HepG2 (cell line): ENCODE results near the gene MRPL18. TPM values are rescaled to one million over a fixed set of nuclear protein-coding genes. Genes with fewer than 3 reads are reported as not detected.

Experiments used
- CEBPG ChIP-seq: IDR thresholded peaks from 2 replicates; pipeline ENCODE4 v1.6.1; 2016
- ELF4 ChIP-seq: sonication (generic); formaldehyde crosslinking; IDR thresholded peaks from 2 replicates; pipeline ENCODE4 v1.5.0; 2020; ENCODE audit warnings: missing genetic modification reagents, mild to moderate bottlenecking, moderate library complexity, borderline replicate concordance
- HMGA1 ChIP-seq: sonication (generic); formaldehyde crosslinking; conservative IDR thresholded peaks from 2 replicates; pipeline ENCODE4 v1.4.0; 2020; ENCODE audit warnings: missing genetic modification reagents
- MED13 ChIP-seq: sonication (generic); formaldehyde crosslinking; IDR thresholded peaks from 2 replicates; pipeline ENCODE4 v1.5.0; 2020; ENCODE audit warnings: missing genetic modification reagents
- MTF2 ChIP-seq: sonication (generic); formaldehyde crosslinking; IDR thresholded peaks from 2 replicates; pipeline ENCODE4 v1.5.0; 2020; ENCODE audit warnings: missing genetic modification reagents, borderline replicate concordance
- PHF5A ChIP-seq: IDR thresholded peaks from one replicate; pipeline ENCODE4 v1.6.1; 2018; ENCODE audit warnings: low read depth, missing genetic modification reagents; ENCODE audit not compliant: unreplicated experiment
- PLRG1 ChIP-seq: fragments of 450-650 bp; conservative IDR thresholded peaks from 2 replicates; pipeline ENCODE4 v1.6.1; 2016
- PRPF4 ChIP-seq: fragments of 200-400 bp; formaldehyde crosslinking; IDR thresholded peaks from 2 replicates; pipeline ENCODE4 v1.6.1; 2016; ENCODE audit warnings: low read length, low read depth; ENCODE audit not compliant: poor library complexity, severe bottlenecking
- SIX4 ChIP-seq: sonication (generic); formaldehyde crosslinking; IDR thresholded peaks from 2 replicates; pipeline ENCODE4 v1.4.0; 2020; ENCODE audit warnings: missing genetic modification reagents
- TEAD2 ChIP-seq: sonication (generic); formaldehyde crosslinking; IDR thresholded peaks from 2 replicates; pipeline ENCODE4 v1.9.0; 2021; ENCODE audit warnings: missing genetic modification reagents
- ZNF432 ChIP-seq: sonication (generic); formaldehyde crosslinking; IDR thresholded peaks from 2 replicates; pipeline ENCODE4 v1.5.0; 2020; ENCODE audit warnings: missing genetic modification reagents, mild to moderate bottlenecking, borderline replicate concordance
- ZNF883 ChIP-seq: sonication (generic); formaldehyde crosslinking; IDR thresholded peaks from 2 replicates; pipeline ENCODE4 v1.5.1; 2020; ENCODE audit warnings: mild to moderate bottlenecking, missing genetic modification reagents; ENCODE audit errors: not compliant biosample characterization
- polyA plus RNA-seq, 8 experiments: library from polyadenylated mRNA; depleted of rRNA in 3 of 8; stranded (reverse) in 7 of 8; unstranded in 1 of 8; fragments of >200 nt; fragmentation: Illumina TruSeq in 4 of 8; extraction: Trizol in 4 of 8; gene quantifications; 2 replicates each; pipeline versions ENCODE4 v1.2.1 to v1.2.3, GENCODE V29; 2011 to 2016; ENCODE audit warnings: low read depth in 4 of 8, missing spikeins in 1 of 8, mixed read lengths in 1 of 8; ENCODE audit not compliant: insufficient read depth in 1 of 8
- total RNA-seq, 5 experiments: library from RNA; depleted of rRNA; stranded (reverse); fragments of >200 nt; fragmentation: Illumina TruSeq; extraction: Trizol; gene quantifications; 2 replicates each; pipeline ENCODE4 v1.2.3, GENCODE V29; 2016; ENCODE audit warnings: low read depth in 1 of 5
- TF ChIP-seq, protein P1 (sequence below): sonication (generic); formaldehyde crosslinking; IDR thresholded peaks from 2 replicates; pipeline ENCODE4 v1.9.0; 2021; ENCODE audit warnings: mild to moderate bottlenecking, missing genetic modification reagents
- TF ChIP-seq, protein P2 (sequence below), 2 experiments: fragments of 450-650 bp in 1 of 2; sonication (generic) in 1 of 2; formaldehyde crosslinking; IDR thresholded peaks; 2 replicates each; pipeline versions ENCODE4 v1.5.0 to v1.8.0; 2020 to 2022; ENCODE audit warnings: mild to moderate bottlenecking in 1 of 2, missing genetic modification reagents in 1 of 2
- TF ChIP-seq, protein P3 (sequence below): sonication (generic); formaldehyde crosslinking; IDR thresholded peaks from 2 replicates; pipeline ENCODE4 v1.9.0; 2022; ENCODE audit warnings: missing genetic modification reagents, mild to moderate bottlenecking, borderline replicate concordance
- TF ChIP-seq, protein P4 (sequence below): sonication (generic); formaldehyde crosslinking; conservative IDR thresholded peaks from 2 replicates; pipeline ENCODE4 v1.4.0; 2020; ENCODE audit warnings: mild to moderate bottlenecking, missing genetic modification reagents, moderate library complexity

MRPL18 gene
- total and polyA plus RNA-seq, 2 of the 13 experiments (the other 11 are each of a cell fraction or from before 2014, with no cell fraction given) = 85.6 to 176 TPM

DNA sequence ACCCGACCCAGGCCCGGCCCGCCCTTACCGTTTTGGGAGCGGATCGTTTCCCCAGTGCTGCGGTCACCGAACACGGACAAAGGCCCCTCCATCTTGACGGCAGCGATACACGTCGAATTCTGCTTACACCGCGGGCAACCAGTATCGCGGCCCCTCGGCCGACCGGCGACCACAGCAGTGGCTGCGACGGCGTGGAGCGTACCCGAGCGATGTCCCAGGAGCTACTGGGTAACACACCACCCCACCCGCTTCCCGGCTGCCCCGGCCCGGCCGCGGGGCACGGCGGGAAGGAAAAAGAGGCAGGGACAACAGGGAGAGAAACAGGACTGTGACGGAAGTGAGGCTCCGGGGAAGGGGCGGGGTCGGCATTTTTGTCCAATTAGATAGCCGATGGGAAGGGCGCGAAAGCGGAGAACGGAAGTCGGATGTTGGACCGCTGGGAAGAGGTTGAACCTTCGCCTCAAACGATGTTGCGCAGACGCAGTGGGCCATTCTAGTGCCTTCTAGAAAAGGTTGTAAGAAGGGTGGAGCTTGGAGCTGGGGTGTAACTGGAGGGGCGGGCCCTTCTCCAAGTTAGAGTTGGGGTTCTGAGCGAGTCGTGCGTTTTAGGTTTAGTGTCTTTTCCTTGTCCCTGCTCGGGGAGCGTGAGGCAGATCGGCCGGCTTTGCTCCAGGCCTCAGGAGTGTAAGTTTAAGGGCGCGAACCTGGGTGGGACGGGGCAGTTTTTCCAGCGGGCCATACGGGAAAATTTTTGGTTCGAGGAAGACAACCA is 704 bp upstream of the MRPL18 start, which contains the start of gene TCP1 (continued):
- TF ChIP-seq, protein P1, sequence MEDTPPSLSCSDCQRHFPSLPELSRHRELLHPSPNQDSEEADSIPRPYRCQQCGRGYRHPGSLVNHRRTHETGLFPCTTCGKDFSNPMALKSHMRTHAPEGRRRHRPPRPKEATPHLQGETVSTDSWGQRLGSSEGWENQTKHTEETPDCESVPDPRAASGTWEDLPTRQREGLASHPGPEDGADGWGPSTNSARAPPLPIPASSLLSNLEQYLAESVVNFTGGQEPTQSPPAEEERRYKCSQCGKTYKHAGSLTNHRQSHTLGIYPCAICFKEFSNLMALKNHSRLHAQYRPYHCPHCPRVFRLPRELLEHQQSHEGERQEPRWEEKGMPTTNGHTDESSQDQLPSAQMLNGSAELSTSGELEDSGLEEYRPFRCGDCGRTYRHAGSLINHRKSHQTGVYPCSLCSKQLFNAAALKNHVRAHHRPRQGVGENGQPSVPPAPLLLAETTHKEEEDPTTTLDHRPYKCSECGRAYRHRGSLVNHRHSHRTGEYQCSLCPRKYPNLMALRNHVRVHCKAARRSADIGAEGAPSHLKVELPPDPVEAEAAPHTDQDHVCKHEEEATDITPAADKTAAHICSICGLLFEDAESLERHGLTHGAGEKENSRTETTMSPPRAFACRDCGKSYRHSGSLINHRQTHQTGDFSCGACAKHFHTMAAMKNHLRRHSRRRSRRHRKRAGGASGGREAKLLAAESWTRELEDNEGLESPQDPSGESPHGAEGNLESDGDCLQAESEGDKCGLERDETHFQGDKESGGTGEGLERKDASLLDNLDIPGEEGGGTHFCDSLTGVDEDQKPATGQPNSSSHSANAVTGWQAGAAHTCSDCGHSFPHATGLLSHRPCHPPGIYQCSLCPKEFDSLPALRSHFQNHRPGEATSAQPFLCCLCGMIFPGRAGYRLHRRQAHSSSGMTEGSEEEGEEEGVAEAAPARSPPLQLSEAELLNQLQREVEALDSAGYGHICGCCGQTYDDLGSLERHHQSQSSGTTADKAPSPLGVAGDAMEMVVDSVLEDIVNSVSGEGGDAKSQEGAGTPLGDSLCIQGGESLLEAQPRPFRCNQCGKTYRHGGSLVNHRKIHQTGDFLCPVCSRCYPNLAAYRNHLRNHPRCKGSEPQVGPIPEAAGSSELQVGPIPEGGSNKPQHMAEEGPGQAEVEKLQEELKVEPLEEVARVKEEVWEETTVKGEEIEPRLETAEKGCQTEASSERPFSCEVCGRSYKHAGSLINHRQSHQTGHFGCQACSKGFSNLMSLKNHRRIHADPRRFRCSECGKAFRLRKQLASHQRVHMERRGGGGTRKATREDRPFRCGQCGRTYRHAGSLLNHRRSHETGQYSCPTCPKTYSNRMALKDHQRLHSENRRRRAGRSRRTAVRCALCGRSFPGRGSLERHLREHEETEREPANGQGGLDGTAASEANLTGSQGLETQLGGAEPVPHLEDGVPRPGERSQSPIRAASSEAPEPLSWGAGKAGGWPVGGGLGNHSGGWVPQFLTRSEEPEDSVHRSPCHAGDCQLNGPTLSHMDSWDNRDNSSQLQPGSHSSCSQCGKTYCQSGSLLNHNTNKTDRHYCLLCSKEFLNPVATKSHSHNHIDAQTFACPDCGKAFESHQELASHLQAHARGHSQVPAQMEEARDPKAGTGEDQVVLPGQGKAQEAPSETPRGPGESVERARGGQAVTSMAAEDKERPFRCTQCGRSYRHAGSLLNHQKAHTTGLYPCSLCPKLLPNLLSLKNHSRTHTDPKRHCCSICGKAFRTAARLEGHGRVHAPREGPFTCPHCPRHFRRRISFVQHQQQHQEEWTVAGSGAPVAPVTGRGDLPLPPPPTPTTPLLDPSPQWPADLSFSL (CRISPR knock-in tag) = no peak
- TF ChIP-seq ZNF883 (CRISPR knock-in tag) (peak; percentile 76), MED13 (no peak; the same call in 1 of the 2 replicates), PLRG1 (no peak), MTF2 (no peak), PHF5A (CRISPR knock-in tag) (no peak), ELF4 (peak; percentile 54; the same call in 1 of the 2 replicates), PRPF4 (peak; percentile 27), HMGA1 (CRISPR knock-in tag) (no peak), CEBPG (CRISPR knock-in tag) (peak; percentile 34; the same call in 1 of the 2 replicates), SIX4 (CRISPR knock-in tag) (peak; percentile 70; the same call in 1 of the 2 replicates), ZNF432 (CRISPR knock-in tag) (no peak), TEAD2 (CRISPR knock-in tag) (no peak)
- TF ChIP-seq, protein P2, sequence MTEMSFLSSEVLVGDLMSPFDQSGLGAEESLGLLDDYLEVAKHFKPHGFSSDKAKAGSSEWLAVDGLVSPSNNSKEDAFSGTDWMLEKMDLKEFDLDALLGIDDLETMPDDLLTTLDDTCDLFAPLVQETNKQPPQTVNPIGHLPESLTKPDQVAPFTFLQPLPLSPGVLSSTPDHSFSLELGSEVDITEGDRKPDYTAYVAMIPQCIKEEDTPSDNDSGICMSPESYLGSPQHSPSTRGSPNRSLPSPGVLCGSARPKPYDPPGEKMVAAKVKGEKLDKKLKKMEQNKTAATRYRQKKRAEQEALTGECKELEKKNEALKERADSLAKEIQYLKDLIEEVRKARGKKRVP (CRISPR knock-in tag; IDR thresholded peaks at IDR 0.05) = peak in 1 of 2 experiments; percentile 80; a peak in 1 of 4 replicates
- TF ChIP-seq, protein P3, sequence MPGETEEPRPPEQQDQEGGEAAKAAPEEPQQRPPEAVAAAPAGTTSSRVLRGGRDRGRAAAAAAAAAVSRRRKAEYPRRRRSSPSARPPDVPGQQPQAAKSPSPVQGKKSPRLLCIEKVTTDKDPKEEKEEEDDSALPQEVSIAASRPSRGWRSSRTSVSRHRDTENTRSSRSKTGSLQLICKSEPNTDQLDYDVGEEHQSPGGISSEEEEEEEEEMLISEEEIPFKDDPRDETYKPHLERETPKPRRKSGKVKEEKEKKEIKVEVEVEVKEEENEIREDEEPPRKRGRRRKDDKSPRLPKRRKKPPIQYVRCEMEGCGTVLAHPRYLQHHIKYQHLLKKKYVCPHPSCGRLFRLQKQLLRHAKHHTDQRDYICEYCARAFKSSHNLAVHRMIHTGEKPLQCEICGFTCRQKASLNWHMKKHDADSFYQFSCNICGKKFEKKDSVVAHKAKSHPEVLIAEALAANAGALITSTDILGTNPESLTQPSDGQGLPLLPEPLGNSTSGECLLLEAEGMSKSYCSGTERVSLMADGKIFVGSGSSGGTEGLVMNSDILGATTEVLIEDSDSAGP (CRISPR knock-in tag) = peak; percentile 81
- TF ChIP-seq, protein P4, sequence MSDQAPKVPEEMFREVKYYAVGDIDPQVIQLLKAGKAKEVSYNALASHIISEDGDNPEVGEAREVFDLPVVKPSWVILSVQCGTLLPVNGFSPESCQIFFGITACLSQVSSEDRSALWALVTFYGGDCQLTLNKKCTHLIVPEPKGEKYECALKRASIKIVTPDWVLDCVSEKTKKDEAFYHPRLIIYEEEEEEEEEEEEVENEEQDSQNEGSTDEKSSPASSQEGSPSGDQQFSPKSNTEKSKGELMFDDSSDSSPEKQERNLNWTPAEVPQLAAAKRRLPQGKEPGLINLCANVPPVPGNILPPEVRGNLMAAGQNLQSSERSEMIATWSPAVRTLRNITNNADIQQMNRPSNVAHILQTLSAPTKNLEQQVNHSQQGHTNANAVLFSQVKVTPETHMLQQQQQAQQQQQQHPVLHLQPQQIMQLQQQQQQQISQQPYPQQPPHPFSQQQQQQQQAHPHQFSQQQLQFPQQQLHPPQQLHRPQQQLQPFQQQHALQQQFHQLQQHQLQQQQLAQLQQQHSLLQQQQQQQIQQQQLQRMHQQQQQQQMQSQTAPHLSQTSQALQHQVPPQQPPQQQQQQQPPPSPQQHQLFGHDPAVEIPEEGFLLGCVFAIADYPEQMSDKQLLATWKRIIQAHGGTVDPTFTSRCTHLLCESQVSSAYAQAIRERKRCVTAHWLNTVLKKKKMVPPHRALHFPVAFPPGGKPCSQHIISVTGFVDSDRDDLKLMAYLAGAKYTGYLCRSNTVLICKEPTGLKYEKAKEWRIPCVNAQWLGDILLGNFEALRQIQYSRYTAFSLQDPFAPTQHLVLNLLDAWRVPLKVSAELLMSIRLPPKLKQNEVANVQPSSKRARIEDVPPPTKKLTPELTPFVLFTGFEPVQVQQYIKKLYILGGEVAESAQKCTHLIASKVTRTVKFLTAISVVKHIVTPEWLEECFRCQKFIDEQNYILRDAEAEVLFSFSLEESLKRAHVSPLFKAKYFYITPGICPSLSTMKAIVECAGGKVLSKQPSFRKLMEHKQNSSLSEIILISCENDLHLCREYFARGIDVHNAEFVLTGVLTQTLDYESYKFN (CRISPR knock-in tag) = peak; percentile 54
